ENCODE results near the gene ABR.
"Not testable (repeated sequence)": the region's sequence is repeated elsewhere in the genome, so short reads cannot be mapped to it uniquely, and the experiment has no call there.

Gene ABR

DNA sequence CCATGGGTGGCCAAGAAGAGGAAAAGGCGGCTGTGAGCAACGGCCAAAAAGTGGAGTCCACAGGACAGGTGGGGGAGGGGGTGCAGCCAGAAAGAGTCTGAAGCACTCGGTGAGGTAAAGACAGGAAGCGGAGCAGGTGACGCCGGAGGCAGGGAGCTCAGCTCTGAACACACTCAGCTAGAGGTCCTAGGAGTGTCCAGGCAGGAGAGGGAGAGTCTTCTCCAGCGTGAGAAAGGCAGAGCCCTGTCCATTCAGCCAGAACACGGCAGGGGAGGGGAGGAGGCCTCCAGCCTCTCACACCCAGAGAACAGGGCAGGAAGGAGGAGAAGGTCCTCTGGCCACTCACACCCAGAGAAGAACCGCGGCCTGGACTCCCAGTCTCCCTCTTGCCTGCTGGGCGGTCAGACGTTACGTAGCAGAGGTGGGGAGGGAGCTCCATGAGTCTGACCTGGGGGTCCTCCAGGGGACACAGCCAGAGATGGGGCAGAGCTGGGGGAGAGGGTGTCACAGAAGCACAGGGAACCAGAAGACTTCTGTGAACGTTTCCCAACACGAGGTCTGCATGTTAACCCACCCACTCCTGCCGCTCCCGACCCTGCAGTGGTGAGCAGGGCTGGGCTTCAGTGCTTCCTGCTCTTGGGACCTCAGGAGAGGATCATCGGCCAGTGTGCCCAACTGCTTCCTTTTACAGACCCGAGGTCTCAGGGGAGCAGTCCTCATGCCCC, 89.2 kb downstream of the ABR start:
- DNase-seq: no peak

DNA sequence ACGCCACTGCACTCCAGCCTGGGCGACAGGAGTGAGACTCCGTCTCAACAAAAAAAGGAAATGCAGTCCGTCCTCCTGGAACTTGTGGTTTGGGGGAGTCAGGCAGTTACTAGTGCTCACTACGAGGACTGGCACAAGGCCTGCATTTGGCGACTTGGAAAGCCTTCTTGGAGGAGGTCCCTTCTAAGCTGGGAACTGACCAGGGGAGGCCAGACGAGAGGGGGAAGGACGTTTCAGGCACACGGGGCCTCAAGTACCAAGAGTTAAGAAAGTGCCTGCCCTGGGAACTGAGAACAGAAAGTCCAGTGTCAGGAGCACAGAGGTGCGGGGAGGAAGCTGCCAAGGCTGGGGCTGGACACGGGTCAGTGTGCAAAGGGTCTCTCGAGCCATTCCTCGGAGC, 89.9 kb downstream of the ABR start:
- DNase-seq: no peak

DNA sequence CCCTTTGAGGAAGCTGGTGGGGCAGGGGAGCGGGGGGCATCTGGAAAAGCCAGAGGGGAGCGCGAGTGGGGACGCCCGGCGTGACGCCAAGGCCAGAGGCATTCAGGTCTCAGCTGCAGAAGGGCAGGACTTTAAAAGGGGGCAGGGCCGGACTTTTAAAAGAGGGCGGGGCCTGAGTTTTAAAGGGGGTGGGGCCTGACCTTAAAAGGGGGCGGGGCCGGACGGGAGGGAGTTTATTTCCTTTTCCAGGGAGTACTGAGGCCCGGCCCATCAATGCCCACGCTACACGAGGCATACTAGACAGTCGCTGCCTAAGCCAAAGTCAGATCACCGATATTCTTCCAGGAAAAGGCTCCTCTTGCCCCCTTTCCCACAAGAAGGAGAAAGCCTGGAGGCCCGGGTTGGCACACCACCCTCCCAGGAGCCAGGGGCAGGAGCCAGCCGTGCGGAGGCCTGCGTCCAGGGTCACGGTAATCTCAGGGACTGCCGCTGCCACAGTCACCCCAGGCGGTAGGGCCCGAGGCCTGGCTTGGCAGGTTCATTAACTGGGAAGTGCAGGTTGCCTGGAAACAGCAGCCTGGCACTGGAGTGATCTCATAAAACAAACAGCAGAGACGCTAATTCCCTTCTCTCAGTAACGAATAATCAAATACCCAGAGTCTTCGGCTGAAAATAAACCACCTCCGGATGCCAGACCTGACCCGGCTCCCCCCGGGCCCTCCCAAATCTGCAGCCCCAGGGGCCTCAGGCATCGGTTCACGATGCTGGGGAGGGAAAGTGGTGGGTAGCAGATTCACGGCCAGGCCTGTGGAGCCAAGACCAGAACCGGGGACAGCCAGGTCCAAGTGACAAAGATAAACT, 92.2 kb downstream of the ABR start:
- no peak for DNase-seq

DNA sequence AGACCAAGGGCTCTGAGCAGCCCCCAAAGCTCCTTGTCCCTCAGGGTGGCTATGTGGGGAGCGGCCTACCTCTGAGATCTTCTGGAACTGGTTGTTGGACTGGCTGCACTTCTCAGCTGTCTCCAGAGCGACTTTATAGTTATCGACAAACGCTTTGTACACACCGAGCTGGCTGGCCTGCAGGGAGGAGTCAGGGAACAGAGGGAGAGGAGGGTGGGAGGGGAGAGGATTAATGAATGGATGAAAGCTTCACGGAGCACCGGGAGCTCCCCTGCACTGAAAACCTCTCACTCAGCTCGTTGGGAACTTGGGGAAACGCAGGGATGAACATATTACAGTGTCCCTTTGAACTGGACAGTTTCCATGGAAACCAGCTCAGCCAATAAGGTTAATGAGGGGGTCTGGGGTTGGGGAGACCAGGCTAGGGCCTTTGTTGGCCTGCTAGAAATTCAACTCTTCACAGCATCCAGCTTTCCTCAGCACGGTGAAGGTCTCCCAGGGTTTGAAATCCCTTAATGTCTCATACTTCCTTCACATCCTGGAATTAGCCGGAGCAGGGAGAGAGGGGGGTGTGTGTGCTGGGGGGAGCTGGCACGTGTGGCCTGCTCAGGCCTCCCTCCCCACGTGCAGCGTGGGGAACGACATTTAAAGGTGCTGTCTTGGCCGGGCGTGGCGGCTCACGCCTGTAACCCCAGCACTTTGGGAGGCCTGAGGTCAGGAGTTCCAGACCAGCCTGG, 96.2 kb downstream of the ABR start:
- DNase-seq: no peak

DNA sequence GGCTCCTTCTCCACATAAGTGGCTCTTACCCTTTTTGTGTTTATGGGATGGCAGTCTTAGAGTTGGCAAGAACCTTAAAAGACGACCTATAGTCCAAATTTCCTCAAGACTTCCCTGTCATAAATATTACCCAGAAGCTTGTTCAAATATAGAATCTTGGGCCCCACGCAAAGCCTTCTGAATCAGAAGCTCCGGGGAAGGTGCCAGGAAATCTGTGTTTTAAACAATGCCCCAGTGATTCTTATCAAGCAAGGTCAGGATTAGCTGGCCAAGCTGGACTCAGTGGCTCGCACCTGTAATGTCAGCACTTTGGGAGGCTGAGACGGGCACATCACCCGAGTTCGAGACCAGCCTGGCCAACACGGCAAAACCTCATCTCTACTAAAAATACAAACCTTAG, 97.2 kb downstream of the ABR start:
- DNase-seq: no peak

DNA sequence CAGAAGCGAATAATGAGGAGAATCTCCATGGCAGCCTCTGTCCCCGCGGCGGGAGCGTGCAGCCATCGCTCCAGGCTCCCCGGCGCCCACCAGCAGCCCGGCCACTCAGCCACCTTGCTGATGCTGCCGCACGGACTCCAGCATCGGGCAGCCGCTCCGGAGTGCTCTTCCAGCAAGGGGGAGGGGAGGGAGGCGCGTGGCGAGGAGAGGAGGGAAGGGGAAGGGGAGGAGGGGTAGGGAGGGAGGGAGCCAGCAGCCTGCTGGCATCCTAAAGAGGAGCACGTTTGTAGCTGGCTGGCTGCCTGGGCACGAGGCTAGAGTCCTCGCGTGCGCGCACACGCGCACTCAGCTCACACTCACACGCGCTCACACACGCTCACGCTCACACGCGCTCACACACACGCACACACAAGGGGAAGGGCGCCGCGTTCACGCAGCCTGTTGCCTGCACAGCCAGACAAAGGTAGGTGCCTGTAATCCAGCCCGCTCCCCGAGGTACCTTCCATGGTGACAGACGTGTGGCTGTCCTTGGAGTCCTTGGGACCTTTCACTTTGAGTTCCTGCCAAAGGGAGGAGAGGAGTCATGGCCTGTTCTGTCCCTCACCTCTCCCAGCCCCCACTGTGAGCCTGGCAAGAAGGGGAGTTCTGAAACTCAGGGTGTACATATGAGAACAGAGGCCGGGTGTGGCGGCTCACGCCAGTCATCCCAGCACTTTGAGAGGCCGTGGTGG, 100.8 kb downstream of the ABR start:
- no peak for DNase-seq

DNA sequence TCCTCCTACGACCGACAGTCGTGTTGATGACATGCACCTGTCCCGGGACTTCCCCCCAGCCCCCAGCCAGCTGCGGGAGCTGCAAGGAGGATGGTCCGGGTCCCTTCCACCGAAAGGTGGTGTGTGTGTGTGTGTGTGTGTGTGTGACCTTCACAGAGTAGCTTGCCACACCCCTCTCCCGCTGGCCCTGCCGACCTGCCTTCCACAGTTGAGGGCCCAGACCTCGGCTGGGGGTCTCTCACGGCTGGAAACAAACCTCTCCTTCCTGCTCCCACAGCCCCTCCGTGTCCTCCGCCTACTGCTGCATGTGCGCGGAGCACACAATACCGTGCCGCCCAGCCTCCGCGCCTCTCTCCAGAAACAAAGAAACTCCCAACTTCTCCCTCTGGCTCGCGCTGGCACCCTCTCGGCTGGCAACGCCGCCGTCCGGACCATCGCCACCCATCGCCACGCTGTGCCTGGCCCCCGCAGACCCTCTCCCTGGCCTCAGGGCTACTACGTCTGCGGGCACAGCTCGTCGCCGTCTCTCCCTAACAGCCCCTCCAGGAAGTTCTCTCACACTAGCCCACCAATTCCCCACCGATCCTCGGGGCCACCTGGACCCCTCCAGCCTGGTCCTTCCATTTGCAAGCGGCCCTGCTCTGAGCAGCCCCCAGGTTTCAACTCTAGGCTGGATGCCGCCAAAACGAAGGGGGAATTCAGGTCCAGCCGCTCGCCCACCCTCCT, 101.6 kb downstream of the ABR start:
- DNase-seq: no peak

DNA sequence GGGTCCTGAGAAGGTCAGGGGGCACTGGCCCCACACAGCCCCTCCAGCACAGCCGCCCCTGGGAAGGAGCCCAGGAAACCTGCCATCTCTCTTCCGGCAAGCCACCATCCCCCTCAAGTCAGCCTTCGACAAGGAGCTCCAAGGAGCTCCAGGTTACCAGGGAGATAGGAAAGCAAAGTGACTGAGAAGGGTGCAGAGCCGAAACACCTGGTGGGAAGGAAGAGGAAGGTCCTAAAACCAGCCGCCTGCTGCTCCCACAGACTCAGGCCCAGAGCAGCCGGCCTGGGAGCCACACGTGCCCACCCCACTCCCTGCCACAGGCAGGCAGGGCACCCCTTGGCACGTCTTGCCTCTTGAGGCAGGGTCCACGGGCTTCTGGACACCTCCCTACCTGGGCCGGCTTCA, 102.2 kb downstream of the ABR start:
- no peak for DNase-seq

DNA sequence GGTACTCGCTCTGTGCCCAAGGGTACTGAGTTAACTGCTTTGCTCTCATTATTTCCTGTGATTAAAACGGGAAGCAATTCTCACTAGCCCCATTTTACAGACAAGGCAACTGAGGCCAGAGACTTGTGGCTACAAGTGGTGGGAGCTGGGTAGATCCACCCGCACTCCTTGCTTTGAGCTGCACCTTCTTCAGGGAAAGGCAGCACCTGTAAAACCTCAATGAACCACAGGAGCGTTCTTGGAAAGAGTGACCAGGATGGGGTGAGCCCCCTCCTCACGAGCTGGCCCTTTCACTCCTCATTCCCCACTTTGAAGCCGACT, 102.8 kb downstream of the ABR start:
- DNase-seq: no peak

DNA sequence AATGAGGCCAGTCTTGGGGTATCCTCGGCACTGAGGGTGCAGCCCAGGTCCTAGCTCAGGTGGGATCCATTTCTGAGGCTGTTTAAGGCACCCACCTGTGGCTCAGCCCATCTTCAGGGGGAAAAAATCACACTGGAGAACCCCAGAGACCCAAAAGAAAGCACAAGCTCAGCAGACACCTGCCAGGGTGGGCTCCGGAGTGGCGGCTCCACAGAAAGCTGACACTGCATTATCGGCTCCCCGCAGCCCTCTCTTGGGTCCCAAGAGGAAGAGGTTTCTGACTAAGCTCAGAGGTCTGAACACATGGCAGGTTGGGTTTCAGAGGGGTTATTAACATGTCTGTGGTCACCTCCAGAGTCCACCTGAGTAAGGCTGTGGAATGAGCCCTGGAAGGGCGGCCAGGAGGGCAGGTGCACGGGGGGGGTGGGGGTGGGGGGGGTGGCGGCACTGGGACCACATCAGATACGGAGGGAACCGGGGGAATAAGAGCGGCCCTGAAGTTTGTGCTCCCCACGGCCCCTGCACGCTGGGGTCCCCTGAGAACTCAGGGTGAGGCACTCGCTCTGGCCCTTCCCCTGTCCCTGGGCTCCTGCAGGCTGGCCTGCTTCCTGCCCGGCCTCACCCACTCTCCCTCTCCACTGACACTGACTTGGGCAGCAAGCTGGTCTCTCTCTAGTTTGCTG, 103.3 kb downstream of the ABR start:
- DNase-seq: no peak

DNA sequence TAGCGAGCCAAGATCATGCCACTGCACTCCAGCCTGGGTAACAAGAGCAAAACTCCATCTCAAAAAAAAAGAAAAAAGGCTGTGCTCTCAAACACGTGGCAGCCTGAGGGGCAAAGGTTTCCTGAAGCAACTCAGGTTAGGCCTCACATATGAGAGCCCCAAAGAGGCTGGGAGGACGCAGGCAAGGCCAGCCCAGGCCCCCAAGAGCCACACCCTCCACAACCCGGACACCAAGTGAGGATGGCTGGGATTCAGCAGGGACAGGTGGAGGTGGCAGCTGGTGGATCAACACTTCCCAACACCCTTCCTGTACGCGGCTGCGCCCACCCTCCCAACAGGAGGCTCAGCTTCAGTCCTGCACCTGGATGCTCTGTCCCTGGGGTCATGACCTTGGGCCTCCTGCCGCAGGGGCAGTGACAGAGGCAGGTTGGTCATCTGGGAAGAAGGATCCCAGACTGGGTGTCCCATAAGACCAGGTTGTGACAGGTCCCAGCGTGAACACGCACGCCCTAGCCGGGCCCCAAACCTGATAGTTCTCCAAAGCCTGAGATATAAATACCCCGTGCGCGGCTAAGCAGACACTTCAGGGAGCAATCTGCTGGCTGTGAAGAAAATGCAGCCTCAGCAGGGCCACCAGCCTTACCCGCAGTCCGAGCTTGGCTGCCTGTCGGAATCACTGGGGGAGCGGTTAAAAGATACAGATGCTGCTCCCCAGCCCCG, 104.7 kb downstream of the ABR start:
- no peak for DNase-seq

DNA sequence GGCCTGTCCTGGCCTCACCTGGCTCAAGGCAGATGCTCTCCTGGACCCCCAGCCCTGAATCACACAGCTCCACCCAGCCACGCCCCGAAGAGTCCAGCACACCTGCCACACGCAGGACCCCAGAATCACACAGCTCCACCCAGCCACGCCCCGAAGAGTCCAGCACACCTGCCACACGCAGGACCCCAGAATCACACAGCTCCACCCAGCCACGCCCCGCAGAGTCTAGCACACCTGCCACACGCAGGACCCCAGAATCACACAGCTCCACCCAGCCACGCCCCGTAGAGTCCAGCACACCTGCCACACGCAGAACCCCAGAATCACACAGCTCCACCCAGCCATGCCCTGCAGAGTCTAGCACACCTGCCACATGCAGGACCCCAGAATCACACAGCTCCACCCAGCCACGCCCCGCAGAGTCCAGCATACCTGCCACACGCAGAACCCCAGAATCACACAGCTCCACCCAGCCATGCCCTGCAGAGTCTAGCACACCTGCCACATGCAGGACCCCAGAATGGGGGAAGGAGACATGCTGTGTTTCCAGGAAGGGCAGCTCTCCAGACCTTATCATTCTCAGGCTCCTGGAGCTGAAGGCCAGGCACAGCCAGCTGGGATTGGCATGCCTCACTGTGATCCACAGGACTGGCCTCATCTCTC, 105.7 kb downstream of the ABR start:
- not testable (repeated sequence) for DNase-seq

DNA sequence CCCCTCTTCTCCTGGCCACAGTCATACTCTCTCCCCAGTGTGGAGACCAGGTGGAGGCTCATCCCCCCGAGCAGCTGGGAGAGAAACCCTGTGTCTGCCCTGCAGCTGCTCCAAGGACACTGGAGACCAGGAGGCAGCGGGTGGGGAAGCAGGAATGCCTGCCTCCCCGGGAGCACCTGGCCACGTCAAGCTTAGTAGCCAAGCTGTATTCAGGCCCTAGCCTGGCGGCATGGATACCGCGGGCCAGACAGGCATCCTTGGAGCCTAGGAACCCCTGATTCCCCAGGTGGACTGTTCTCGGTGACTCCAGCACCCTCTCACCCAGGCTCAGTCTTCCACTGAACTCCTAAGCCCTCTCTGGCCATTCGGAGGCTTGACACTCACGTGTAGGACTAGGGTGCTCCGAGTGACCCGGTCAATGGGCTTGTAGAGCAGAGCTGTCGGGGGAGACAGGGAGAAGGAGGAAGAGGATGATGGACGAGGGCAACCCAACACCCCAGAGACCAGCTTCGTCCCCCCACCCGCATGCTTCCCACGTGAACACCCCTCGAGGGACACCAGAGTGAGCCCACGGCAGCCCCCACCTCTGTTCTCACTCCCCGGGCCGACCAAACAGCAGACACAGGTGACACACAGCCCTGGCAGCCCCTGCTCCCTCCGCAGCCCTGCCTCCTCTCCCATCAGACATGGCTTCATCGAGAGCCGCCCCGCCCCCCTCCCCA, 106.4 kb downstream of the ABR start:
- DNase-seq: no peak

DNA sequence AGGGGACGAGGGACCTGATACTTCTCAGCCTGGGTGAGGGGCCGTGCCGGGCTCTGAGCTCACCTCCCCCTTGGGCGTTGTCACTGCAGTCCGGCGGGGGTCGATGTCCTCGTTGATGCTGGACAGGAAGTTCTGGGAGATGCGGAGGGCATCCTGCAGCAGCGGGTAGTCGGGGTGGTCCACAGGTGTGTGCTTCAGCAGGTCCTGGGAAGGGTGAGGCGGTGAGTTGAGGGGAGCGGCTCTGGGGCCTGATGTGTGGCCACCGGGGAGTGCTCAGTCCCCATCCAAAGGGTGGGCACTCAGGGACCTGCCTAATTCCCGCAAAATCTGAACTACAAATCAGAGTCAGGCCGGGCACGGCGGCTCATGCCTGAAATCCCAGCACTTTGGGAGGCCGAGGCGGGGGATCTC, 107.2 kb downstream of the ABR start:
- DNase-seq: no peak

DNA sequence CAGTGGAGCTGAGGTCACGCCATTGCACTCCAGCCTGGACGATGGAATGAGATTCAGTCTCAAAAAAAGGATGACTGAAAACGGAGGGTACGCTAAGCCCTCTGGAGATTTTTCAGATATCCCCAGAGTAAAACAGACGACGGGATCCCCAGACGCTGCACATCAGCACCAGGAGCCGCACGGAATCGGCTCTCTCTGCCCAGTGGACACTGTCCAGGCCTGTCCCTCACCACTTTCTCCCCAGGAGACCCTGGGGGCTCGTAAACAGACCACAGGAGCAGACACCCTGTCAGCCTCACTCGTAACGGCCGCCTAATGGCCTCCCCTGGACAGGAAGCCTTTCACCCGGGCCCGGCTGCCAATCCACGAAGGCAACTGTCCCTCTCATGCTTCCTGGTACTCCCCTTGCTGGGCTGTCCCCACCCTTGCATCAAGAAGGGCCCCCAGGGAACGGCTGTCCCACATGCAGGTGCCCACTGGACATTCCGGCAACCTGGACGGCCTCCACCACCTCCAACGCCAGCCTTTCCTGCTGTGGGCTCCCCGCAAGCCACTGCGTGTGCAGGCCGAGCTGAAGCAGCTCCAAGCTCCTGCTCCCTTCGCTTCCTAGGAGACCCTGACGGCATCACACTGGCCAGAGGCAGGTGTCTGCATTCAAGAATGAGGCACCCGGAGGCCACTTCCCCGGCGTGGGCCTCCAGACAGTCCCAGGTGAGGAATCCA, 108.5 kb downstream of the ABR start:
- DNase-seq: no peak

DNA sequence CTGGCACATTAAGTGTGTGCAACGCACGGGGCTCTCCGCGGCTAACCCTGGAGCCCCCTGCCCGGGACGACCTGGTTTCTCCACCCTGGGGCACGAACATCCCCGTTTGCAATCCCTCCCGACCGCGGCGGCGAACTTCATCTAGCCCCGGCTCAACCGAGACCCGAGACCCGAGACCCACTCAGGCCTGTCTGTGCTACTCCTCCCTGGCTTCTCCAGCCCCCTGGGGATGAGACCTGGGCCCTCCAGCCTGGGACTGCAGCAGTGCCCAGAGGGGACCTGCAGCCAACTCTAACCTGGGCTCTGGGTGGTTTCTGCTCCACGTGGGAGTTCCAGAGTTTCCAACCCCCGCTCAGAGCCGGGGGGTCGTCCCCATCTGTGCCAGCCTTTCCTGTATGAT, 109.4 kb downstream of the ABR start:
- no peak for DNase-seq

DNA sequence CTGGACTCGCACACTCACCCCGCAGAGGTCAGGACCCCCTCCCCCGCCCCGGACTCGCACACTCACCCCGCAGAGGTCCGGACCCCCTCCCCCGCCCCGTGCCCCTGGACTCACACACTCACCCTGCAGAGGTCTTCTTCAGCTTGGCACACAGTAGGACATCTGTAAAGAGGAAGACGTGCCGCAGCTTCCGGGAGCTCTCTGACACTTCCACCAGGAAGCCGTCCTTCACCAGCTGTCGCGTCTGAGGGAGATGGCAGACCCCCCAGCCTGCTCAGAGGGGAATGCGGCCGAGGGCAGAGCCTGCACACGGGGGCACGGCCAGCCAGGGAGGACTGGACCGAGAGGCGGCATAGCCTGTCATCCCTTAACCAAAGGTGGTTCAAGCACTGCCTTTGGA, 109.9 kb downstream of the ABR start:
- no peak for DNase-seq

DNA sequence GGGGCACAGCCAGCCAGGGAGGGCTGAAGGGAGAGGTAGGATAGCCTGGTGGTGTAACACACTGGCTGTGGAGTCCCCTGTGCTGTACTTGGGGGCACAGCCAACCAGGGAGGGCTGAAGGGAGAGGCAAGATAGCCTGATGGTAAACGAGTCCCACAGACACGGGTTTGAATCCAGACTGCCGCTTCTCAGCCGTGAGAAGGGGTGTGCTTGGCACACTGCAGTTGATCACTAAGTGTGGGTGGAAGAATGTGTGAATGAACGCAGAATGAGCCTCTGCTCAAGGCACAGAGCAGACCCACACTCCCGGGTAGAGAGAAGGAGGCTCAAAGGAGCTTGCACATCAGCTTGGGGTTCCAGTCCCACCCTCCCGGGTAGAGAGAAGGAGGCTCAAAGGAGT, 111.4 kb downstream of the ABR start:
- no peak for DNase-seq

DNA sequence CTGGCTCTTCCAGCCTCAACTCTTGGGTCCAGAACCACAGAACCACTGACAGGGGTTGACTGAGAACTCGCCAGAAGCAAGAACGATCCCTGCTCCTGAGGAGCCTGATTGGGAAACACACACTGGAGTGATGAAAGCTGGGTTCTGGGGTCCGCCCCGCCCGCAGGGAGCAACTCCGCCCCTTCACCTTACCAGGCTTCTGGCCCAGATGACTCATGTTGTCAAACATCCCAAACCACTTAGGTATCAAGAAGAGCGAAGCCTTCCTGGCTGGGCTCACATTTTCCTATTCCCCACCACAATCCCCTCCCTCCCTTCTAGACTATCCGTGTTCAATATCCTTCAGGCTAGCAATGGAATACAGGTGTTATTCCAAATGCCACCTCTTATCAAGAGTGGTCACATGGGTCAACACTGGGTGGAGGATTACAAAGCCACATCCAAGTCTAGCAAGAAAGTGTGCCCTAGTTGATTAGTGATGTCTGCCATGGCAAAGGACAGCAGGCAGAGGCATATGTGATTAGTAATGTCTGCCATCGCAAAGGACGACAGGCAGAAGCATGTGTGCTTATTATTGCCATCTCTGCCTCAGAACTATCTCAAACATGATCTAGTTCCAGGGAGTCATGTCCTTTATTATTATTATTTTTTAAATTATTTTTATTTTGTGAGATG, 112.4 kb downstream of the ABR start:
- no peak for DNase-seq
